ENCODE data around the gene CCDC197.

DNA sequence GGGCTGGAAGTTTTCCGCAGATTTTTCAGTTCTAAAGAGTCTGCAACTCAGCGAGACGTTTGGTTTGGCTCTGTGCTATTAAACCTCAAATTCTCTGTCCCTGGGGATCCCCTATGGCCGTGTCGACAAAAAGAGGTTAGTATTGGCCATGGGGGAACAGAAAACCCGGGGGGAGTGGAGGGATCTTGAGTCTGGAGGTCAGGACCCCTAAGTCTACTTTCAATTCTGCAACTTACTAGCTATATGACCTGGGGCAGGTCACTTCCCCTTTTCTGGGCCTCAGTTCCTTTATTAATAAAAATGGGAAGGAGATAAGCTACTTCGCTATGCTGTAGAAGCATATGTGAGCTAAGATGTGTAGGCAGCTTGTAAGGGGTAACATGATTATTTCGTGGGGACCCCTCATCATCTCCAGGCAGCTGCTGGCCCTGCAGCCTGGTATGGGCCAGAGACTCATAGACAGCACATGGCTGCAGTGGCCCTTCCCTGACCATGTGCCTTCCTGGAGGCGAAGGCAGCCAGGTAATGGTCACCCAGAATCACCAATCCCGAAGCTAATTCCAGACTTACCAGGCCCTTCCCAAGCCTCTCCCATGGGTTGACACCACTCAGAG, 29.4 kb upstream of the CCDC197 start:
- no peak for TF ChIP-seq CTCF (IDR thresholded peaks at IDR 0.05; ENCODE audit: low read depth, low read length)
- TF ChIP-seq POLR2A (IDR thresholded peaks at IDR 0.05; ENCODE audit: extremely low read depth, insufficient read length), result no peak
- TF ChIP-seq MYC (IDR thresholded peaks at IDR 0.05; ENCODE audit: low read depth, low read length), result no peak
- TF ChIP-seq, protein P1, sequence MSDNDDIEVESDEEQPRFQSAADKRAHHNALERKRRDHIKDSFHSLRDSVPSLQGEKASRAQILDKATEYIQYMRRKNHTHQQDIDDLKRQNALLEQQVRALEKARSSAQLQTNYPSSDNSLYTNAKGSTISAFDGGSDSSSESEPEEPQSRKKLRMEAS (IDR thresholded peaks at IDR 0.05; ENCODE audit: low read depth, low read length), result peak; percentile 39; the same call in 1 of the 2 replicates
